Bronchial epithelial cell (primary cell): Measurements from ENCODE around the gene DCXR. TPM values are rescaled to one million over a fixed set of nuclear protein-coding genes. Genes with fewer than 3 reads are reported as not detected.

Experiments used
- DNase-seq: peaks from one replicate; pipeline ENCODE4 v3.0.0-alpha.2; 2010; ENCODE audit warnings: low read depth
- FAIRE-seq: peaks from 2 replicates; lab custom pipeline; 2011; peaks lifted over from hg19 to GRCh38; lab: Jason Lieb, UNC
- H3K27me3 ChIP-seq: 2 replicates; pipeline ENCODE4 v1.5.1; 2011; ENCODE audit warnings: low read length; ENCODE audit not compliant: control insufficient read depth, insufficient read depth
- H3K36me3 ChIP-seq: 2 replicates; pipeline ENCODE4 v1.5.1; 2011; ENCODE audit warnings: low read length; ENCODE audit not compliant: control insufficient read depth, insufficient read depth
- H3K4me3 ChIP-seq: 2 replicates; pipeline ENCODE4 v1.5.1; 2011; ENCODE audit warnings: mild to moderate bottlenecking, low read depth, low read length, control low read depth
- total RNA-seq: library from RNA; depleted of rRNA; stranded (reverse); fragments of >200 nt; gene quantifications from 2 replicates; pipeline ENCODE4 v1.2.1, GENCODE V29; 2014
- TF ChIP-seq, protein P1 (sequence below): IDR thresholded peaks from 2 replicates; pipeline ENCODE4 v1.5.1; 2011; ENCODE audit warnings: mild to moderate bottlenecking, moderate library complexity, low read length, control low read depth, inconsistent platforms; ENCODE audit not compliant: insufficient read depth, severe bottlenecking

DCXR gene
- total RNA-seq, 1 donor from 2014 or later, result 87.9 TPM

DNA sequence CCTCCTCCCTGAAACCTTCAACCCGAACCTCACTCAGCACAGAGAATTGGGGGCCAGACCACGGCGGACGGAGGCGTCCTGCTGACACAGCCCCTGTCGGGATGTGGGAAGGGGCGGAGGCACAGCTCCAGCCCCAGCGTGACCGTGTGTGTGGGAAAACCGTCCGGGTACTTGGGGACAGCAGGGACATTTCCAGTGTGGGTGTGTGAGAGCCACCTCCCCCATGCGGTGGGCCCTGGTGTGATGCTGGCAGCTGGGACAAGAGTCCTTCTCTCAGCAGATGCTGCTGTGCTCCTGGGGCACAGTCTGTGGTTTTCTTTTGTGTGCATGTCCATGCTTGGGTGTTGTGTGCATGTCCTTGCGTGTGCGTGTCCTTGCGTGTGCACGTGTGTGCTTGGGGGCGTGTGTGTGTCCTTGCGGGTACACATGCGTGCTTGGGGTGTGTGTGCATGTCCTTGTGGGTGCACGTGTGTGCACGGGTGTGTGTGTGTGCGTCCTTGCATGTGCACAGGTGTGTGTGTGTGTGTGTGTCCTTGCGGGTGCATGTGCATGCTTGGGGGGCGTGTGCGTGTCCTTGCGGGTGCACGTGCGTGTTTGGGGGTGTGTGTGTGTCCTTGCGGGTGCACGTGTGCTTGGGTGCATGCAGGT is 31.7 kb downstream of the DCXR start:
- DNase-seq, result no peak
- no peak for FAIRE-seq
- TF ChIP-seq, protein P1, sequence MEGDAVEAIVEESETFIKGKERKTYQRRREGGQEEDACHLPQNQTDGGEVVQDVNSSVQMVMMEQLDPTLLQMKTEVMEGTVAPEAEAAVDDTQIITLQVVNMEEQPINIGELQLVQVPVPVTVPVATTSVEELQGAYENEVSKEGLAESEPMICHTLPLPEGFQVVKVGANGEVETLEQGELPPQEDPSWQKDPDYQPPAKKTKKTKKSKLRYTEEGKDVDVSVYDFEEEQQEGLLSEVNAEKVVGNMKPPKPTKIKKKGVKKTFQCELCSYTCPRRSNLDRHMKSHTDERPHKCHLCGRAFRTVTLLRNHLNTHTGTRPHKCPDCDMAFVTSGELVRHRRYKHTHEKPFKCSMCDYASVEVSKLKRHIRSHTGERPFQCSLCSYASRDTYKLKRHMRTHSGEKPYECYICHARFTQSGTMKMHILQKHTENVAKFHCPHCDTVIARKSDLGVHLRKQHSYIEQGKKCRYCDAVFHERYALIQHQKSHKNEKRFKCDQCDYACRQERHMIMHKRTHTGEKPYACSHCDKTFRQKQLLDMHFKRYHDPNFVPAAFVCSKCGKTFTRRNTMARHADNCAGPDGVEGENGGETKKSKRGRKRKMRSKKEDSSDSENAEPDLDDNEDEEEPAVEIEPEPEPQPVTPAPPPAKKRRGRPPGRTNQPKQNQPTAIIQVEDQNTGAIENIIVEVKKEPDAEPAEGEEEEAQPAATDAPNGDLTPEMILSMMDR, result no peak
- peaks cover 1% of the 10 kb centered on the region for H3K36me3 ChIP-seq
- no peak overlapping the region for H3K4me3 ChIP-seq
- H3K27me3 ChIP-seq, result no peaks in the 10 kb centered on the region

- TF ChIP-seq, protein P1, result no peak
- FAIRE-seq (no peak), DNase-seq (no peak)
- no peaks in the 10 kb centered on the region for H3K27me3 ChIP-seq
- no peak overlapping the region for H3K4me3 ChIP-seq
- H3K36me3 ChIP-seq, result peaks cover 1% of the 10 kb centered on the region
Measured at GRCh38 chr17:82004517-82005455, 32.7 kb downstream of the DCXR start.

DNA sequence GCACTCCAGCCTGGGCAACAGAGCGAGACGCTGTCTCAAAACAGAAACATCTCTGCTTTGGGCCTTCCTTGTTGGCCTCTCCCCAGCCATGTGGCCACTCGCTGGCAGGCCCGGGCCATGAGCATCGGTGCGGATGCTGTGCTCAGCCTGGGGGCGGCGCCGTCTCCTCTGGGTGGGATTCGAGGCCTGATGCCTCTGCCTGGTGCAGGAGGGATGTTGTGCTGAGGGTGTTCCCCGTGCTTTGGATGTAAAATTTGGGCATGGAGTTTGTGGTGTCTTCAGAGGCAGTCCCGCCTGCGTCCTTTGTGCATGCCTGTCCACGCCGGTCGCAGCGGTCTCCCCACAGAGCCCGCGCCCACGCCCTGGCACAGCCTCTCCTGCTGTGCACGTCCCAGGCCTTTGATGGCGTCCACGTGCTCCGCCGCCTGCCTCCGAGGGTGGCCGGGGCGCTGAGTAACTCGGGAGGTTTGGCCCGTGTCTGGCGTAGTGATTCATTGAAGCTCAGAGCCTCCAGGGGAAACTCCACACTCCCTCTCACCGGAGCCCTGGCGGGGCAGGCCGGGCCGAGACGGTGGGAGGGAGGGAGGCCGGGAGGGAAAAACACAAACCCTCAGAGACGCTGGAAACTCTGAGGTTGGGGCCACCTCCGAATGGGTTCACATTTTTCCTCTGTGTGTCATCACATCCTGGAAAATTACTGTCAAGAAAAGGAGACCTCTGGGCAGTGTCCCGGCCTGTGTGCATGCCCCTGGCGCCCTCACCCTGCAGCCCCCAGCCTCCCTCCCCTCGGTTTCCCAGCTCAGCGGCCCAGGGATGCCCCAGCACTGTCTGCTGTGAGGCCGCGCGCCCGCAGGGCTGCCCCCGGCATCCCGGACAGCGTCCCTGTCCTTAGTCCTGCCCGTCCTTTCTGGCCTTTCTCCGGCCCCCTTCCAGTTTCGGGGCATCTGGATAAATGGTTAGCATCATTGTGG is 33.8 kb downstream of the DCXR start:
- TF ChIP-seq, protein P1, result no peak
- Histone ChIP-seq H3K4me3 (no peak overlapping the region), H3K36me3 (no peaks in the 10 kb centered on the region), H3K27me3 (no peaks in the 10 kb centered on the region)
- DNase-seq (peak; percentile 89), FAIRE-seq (no peak)

- H3K27me3 ChIP-seq, result no peaks in the 10 kb centered on the region
- no peak overlapping the region for H3K4me3 ChIP-seq
- TF ChIP-seq, protein P1, result no peak
- FAIRE-seq (no peak), DNase-seq (no peak)
- peaks cover 3% of the 10 kb centered on the region for H3K36me3 ChIP-seq
Measured at GRCh38 chr17:82001571-82002056, 35.9 kb downstream of the DCXR start.

DNA sequence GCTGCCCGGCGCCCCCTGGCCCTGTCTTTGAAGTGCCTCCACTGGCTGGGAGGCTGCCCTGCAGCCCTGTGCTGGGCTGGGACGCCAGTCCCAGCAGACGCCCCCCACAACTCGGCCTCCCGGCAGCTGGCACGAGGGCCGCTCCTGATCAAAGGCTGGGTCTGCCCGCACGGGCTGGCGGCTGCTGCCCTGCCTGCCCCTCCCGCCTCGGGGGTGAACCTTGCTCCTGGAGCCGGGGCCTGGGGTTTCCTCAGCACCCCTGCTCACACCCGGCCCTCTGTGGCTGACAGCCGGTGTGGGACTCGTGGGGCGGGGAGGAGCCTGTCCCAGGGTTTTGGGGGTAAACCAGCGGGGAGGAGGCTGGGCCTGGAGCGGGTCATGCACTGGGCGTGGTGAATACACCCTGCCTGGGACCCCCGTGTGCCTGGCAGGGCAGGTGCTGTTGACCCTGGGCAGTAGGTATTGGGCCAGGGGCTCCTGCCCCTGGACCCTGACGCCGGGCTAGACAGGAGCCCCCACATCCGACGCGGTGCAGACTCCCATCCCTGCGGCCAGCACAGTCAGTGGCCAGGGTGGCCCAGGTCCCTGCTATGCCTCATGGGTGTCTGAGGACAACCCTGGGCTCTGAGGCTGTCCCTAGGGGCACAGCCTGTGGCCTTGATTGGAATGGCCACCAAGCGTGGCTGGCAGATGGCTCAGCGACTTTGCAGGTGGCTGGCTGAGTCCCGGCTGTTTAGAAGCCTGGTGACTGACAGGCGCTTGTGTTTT is 36.5 kb downstream of the DCXR start:
- TF ChIP-seq, protein P1, result no peak

More for the DNA sequence above, 36.5 kb downstream of the DCXR start:
- H3K27me3 ChIP-seq, result no peaks in the 10 kb centered on the region
- DNase-seq, result no peak
- FAIRE-seq, result no peak
- no peak overlapping the region for H3K4me3 ChIP-seq
- peaks cover 4% of the 10 kb centered on the region for H3K36me3 ChIP-seq
